Fibroblast of upper back skin (primary cell): ENCODE data around the gene SARM1.
"Not testable (repeated sequence)": the region's sequence is repeated elsewhere in the genome, so short reads cannot be mapped to it uniquely, and the experiment has no call there.

Experiments used
- DNase-seq: peaks from one replicate; pipeline ENCODE4 v3.0.0-alpha.2; 2013

The SARM1 gene

GRCh38 chr17:28371245-28372202 lies at the start of gene SARM1:
Gene SARM1, plus strand, starts transcription at chr17:28371694. Its CDS starts 339 bp downstream, at chr17:28372033.
- DNase-seq: peak; percentile 90

- no peak for DNase-seq
Observed at GRCh38 chr17:28324267-28324745, 47.2 kb upstream of the SARM1 start.

GRCh38 chr17:28324781-28325180 lies 46.7 kb upstream of the SARM1 start:
- no peak for DNase-seq

GRCh38 chr17:28325211-28325610 lies 46.3 kb upstream of the SARM1 start:
- DNase-seq: no peak

GRCh38 chr17:28326114-28326513 lies 45.4 kb upstream of the SARM1 start:
- no peak for DNase-seq

- DNase-seq: no peak
Observed at GRCh38 chr17:28327031-28327607, 44.4 kb upstream of the SARM1 start.

GRCh38 chr17:28327709-28328108 lies 43.8 kb upstream of the SARM1 start:
- DNase-seq: no peak

GRCh38 chr17:28328325-28328724 lies 43.2 kb upstream of the SARM1 start:
- DNase-seq: peak; percentile 45

- DNase-seq: no peak
Observed at GRCh38 chr17:28330671-28331070, 40.8 kb upstream of the SARM1 start.

- no peak for DNase-seq
Observed at GRCh38 chr17:28331891-28332420, 39.5 kb upstream of the SARM1 start.

- no peak for DNase-seq
Observed at GRCh38 chr17:28333083-28333746, 38.3 kb upstream of the SARM1 start.

- no peak for DNase-seq
Observed at GRCh38 chr17:28334171-28334570, 37.3 kb upstream of the SARM1 start.

- no peak for DNase-seq
Observed at GRCh38 chr17:28334666-28335200, 36.8 kb upstream of the SARM1 start.

- peak; percentile 100 for DNase-seq
Observed at GRCh38 chr17:28335201-28335958, 36.1 kb upstream of the SARM1 start, which contains the start of the genes IFT20 and TNFAIP1. Gene IFT20, minus strand, starts transcription at chr17:28335472. Its CDS starts 3,487 bp downstream, at chr17:28331985. Gene TNFAIP1, plus strand, starts transcription at chr17:28335761. Its CDS starts 3,761 bp downstream, at chr17:28339522.

GRCh38 chr17:28335959-28336871 lies 35.3 kb upstream of the SARM1 start:
- peak; percentile 89 for DNase-seq

GRCh38 chr17:28338056-28338768 lies 33.3 kb upstream of the SARM1 start:
- peak; percentile 72 for DNase-seq

GRCh38 chr17:28338769-28339212 lies 32.7 kb upstream of the SARM1 start:
- DNase-seq: not testable (repeated sequence)

- no peak for DNase-seq
Observed at GRCh38 chr17:28339431-28339830, 32.1 kb upstream of the SARM1 start.

GRCh38 chr17:28340374-28340773 lies 31.1 kb upstream of the SARM1 start:
- DNase-seq: no peak

- no peak for DNase-seq
Observed at GRCh38 chr17:28341516-28341915, 30.0 kb upstream of the SARM1 start.
